B cell (primary cell): ENCODE measurements around the gene AURKAIP1. TPM values are rescaled to one million over a fixed set of nuclear protein-coding genes. Genes with fewer than 3 reads are reported as not detected.

Source experiments
- ATAC-seq: fragments of 200-7000 bp; cut with Tn5 transposase; one replicate; pipeline ENCODE4 v1.10.0; 2021; ENCODE audit warnings: low read depth, mild to moderate bottlenecking, moderate number of reproducible peaks, moderate library complexity
- CTCF ChIA-PET: fragments of 350-600 bp; sonication (Branson Sonifier 250); formaldehyde crosslinking; loops from one replicate; lab custom pipeline; 2021; ENCODE audit warnings: antibody characterized with exemption, inconsistent platforms; lab: Charles Lee
- POLR2A ChIA-PET: fragments of 350-600 bp; sonication (Branson Sonifier 250); formaldehyde crosslinking; loops from one replicate; lab custom pipeline; 2021; ENCODE audit warnings: antibody characterized with exemption; lab: Charles Lee
- DNase-seq: peaks from one replicate; pipeline ENCODE4 v3.0.0; 2013
- H2AFZ ChIP-seq: 2 replicates; pipeline ENCODE4 v1.6.1; 2012; ENCODE audit warnings: mild to moderate bottlenecking, low read depth, low read length; ENCODE audit not compliant: insufficient read depth, poor library complexity, severe bottlenecking
- H3K27ac ChIP-seq, 2 donors: 1 replicate in 1 of 2; 2 replicates in 1 of 2; pipeline ENCODE4 v1.5.1; 2012 to 2013; ENCODE audit warnings: low read length in 2 of 2, mild to moderate bottlenecking in 2 of 2, moderate library complexity in 1 of 2
- H3K27me3 ChIP-seq, 4 experiments: fragments of 200-600 bp in 1 of 4; sonication (generic) in 1 of 4; replicated peaks in 1 of 4; 1 replicate in 2 of 4; 2 replicates in 2 of 4; pipeline versions ENCODE4 v1.6.1 to v1.7.0; 2013 to 2016; ENCODE audit warnings: low read length in 3 of 4, mild to moderate bottlenecking in 2 of 4, mixed read lengths in 1 of 4, moderate library complexity in 1 of 4; ENCODE audit not compliant: insufficient read depth in 4 of 4, control insufficient read depth in 3 of 4; ENCODE audit errors: control extremely low read depth in 1 of 4
- H3K36me3 ChIP-seq, 2 experiments: replicated peaks in 1 of 2; 1 replicate in 1 of 2; 2 replicates in 1 of 2; pipeline versions ENCODE4 v1.6.1 to v1.7.1; 2013; ENCODE audit warnings: low read length in 1 of 2; ENCODE audit not compliant: insufficient read depth in 2 of 2, control insufficient read depth in 1 of 2; ENCODE audit errors: control extremely low read depth in 1 of 2, extremely low read depth in 1 of 2
- H3K4me1 ChIP-seq, 2 donors: fragments of 200-600 bp in 1 of 2; sonication (generic) in 1 of 2; 1 replicate in 1 of 2; 2 replicates in 1 of 2; pipeline versions ENCODE4 v1.5.1 to v1.6.1; 2013 to 2017; ENCODE audit warnings: low read length in 2 of 2; ENCODE audit not compliant: control insufficient read depth in 2 of 2, insufficient read depth in 2 of 2
- H3K4me2 ChIP-seq: replicated peaks from 2 replicates; pipeline ENCODE3; 2012; ENCODE audit warnings: mild to moderate bottlenecking, low read depth, low read length; ENCODE audit not compliant: poor library complexity, severe bottlenecking
- H3K4me3 ChIP-seq, 5 experiments: fragments of 200-600 bp in 1 of 5; sonication (generic) in 1 of 5; 1 replicate in 3 of 5; 2 replicates in 2 of 5; pipeline versions ENCODE4 v1.5.1 to v1.7.0; 2011 to 2016; ENCODE audit warnings: low read length in 4 of 5, mild to moderate bottlenecking in 4 of 5, low read depth in 2 of 5, control low read depth in 1 of 5, moderate library complexity in 1 of 5; ENCODE audit not compliant: insufficient read depth in 1 of 5; ENCODE audit errors: control extremely low read depth in 1 of 5, extremely low read depth in 1 of 5
- H3K79me2 ChIP-seq: fragments of 200-600 bp; sonication (generic); one replicate; pipeline ENCODE4 v1.6.0; 2016; ENCODE audit warnings: low read length; ENCODE audit not compliant: control insufficient read depth, insufficient read depth
- H3K9ac ChIP-seq: fragments of 200-600 bp; sonication (generic); 2 replicates; pipeline ENCODE4 v1.6.1; 2017; ENCODE audit warnings: mild to moderate bottlenecking, low read length, moderate library complexity
- H3K9me3 ChIP-seq, 3 donors: one replicate each; pipeline versions ENCODE4 v1.6.1 to v1.7.1; 2013; ENCODE audit warnings: low read length in 2 of 3; ENCODE audit not compliant: control insufficient read depth in 2 of 3, insufficient read depth in 1 of 3; ENCODE audit errors: control extremely low read depth in 1 of 3
- H4K20me1 ChIP-seq: 2 replicates; pipeline ENCODE4 v1.6.0; 2012; ENCODE audit warnings: mild to moderate bottlenecking, low read length; ENCODE audit not compliant: insufficient read depth, control insufficient read depth, poor library complexity, severe bottlenecking
- H3K27ac Mint-ChIP-seq: one replicate; pipeline ENCODE4 v1.8.0; 2021; ENCODE audit warnings: mixed read lengths
- H3K27me3 Mint-ChIP-seq: one replicate; pipeline ENCODE4 v1.8.0; 2021; ENCODE audit warnings: mixed read lengths
- H3K4me1 Mint-ChIP-seq: one replicate; pipeline ENCODE4 v1.8.0; 2021; ENCODE audit warnings: mixed read lengths
- H3K4me3 Mint-ChIP-seq: one replicate; pipeline ENCODE4 v1.8.0; 2021; ENCODE audit warnings: mixed read lengths
- H3K9me3 Mint-ChIP-seq: one replicate; pipeline ENCODE4 v1.8.0; 2022; ENCODE audit warnings: mixed read lengths; ENCODE audit not compliant: insufficient read depth
- EZH2 ChIP-seq: IDR thresholded peaks from 2 replicates; pipeline ENCODE4 v1.6.1; 2012; ENCODE audit warnings: borderline replicate concordance, low read depth, mild to moderate bottlenecking, moderate library complexity, low read length; ENCODE audit not compliant: insufficient read depth, poor library complexity, severe bottlenecking
- WGBS: methylation state at CpG from one replicate; pipeline ENCODE4 v1.1.5; 2013; ENCODE audit warnings: missing lambda C conversion rate; ENCODE audit not compliant: insufficient coverage; 5-methylcytosine and 5-hydroxymethylcytosine counted together
- intact Hi-C: fragments of 100-400 bp; cut with micrococcal nuclease; formaldehyde crosslinking; loops from one replicate; pipeline ENCODE4 v1.10.0; 2022
- polyA plus RNA-seq: library from polyadenylated mRNA; depleted of rRNA; stranded (reverse); fragments of >200 nt; gene quantifications from 2 replicates; pipeline ENCODE4 v1.2.3, GENCODE V29; 2012
- total RNA-seq, 2 donors: library from RNA; stranded (reverse); fragments of 120-200 nt in 1 of 2; gene quantifications; 1 replicate in 1 of 2; 2 replicates in 1 of 2; pipeline versions ENCODE4 v1.2.3 to v1.2.4, GENCODE V29; 2013 to 2022
- TF ChIP-seq, protein P1 (sequence below): fragments of 200-600 bp; IDR thresholded peaks from one replicate; pipeline ENCODE4 v1.8.0; 2022; ENCODE audit warnings: antibody characterized with exemption, mild to moderate bottlenecking

AURKAIP1 gene
- total and polyA plus RNA-seq, 2 donors (not counting 1 experiment from before 2014, with no cell fraction given): 61.1 to 61.7 TPM

DNA sequence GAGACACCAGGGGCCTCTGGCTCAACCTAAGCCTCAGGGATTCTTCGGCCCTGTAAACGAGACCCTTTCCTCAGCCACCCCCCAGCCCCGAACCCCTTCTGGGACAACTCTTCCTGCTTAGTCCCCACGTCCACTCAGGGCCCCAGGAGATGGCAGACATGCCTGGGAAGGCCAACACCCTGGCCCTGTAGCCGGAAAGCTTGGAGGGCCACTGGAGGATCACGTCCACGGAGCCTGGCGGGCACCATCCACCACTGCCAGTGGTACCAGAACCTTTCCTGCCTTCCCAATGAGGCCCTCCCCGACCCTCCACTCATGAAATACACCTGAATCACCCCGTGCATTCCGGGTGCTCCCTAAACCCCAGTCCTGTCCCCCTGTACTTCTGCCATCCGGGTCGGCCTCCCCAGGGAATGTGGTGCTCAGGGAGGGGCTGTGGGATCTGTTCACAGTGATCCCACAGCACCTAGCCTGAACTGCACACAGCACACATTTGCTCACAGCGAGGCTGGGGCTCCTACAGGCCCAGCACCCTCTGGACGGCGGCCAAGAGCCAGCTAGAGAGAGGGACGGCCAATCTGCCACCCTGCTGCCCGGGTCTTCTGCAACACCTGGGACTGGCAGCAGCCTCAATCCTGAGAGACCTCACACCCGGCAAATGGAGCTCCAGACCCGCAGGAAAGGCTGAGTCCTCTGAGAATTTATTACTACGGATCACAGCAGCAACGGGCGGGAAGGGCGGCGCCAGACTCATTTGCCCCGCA, 1.8 kb downstream of the AURKAIP1 start:
- peaks cover 21% of the 10 kb centered on the region for H4K20me1 ChIP-seq
- POLR2A ChIA-PET: interaction anchor here (0.6 to 1.0 kb wide), 2 partner anchors 26 to 30 kb away, joined by 3 read pairs; partner anchors contain the start of gene CCNL2
- no peaks in the 10 kb centered on the region for H3K9me3 Mint-ChIP-seq
- CTCF ChIA-PET: interaction anchor here (0.6 to 3.2 kb wide), 10 partner anchors 23 to 388 kb away, joined by 3 to 16 read pairs (median 4); partner anchors contain the start of gene CCNL2
- peaks cover 15% of the 10 kb centered on the region for H3K79me2 ChIP-seq
- peaks cover 11% of the 10 kb centered on the region for H3K4me1 Mint-ChIP-seq
- H3K4me2 ChIP-seq: peak overlapping the region; percentile 84
- no peaks in the 10 kb centered on the region for H3K27me3 Mint-ChIP-seq
- 96% methylated on average over 22 of the region's 26 CpGs for WGBS
- DNase-seq (no peak), ATAC-seq (no peak)
- H3K4me3 Mint-ChIP-seq: peak overlapping the region; percentile 84
- H3K9me3 ChIP-seq: peaks cover 0 to 3% (median 0%) of the 10 kb centered on the region in 3 donors
- peak overlapping the region; percentile 53 for H3K27ac Mint-ChIP-seq
- intact Hi-C loops: no loop called here
- H3K27me3 ChIP-seq: no peaks in the 10 kb centered on the region
- no peak overlapping the region for H3K4me3 ChIP-seq
- no peak overlapping the region for H2AFZ ChIP-seq
- TF ChIP-seq EZH2: no peak
- TF ChIP-seq, protein P1, sequence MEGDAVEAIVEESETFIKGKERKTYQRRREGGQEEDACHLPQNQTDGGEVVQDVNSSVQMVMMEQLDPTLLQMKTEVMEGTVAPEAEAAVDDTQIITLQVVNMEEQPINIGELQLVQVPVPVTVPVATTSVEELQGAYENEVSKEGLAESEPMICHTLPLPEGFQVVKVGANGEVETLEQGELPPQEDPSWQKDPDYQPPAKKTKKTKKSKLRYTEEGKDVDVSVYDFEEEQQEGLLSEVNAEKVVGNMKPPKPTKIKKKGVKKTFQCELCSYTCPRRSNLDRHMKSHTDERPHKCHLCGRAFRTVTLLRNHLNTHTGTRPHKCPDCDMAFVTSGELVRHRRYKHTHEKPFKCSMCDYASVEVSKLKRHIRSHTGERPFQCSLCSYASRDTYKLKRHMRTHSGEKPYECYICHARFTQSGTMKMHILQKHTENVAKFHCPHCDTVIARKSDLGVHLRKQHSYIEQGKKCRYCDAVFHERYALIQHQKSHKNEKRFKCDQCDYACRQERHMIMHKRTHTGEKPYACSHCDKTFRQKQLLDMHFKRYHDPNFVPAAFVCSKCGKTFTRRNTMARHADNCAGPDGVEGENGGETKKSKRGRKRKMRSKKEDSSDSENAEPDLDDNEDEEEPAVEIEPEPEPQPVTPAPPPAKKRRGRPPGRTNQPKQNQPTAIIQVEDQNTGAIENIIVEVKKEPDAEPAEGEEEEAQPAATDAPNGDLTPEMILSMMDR: no peak
- peaks cover 19 to 37% of the 10 kb centered on the region in 2 donors for H3K4me1 ChIP-seq
- no peak overlapping the region for H3K27ac ChIP-seq
- H3K36me3 ChIP-seq: peaks cover 0 to 10% of the 10 kb centered on the region in 2 experiments
- H3K9ac ChIP-seq: no peak overlapping the region
